ENCODE measurements around the gene VSNL1. TPM values are rescaled to one million over a fixed set of nuclear protein-coding genes. Genes with fewer than 3 reads are reported as not detected.

VSNL1 gene
- total RNA-seq, 6 donors from 2014 or later, result 0.33 to 1.2 (median 0.94) TPM; not detected in 3

- Histone ChIP-seq H3K27ac (no peak overlapping the region), H3K9me3 (no peaks in the 10 kb centered on the region), H3K27me3 (no peaks in the 10 kb centered on the region), H3K4me1 (no peaks in the 10 kb centered on the region), H3K4me3 (no peak overlapping the region), H3K36me3 (no peaks in the 10 kb centered on the region)
- 55 to 63% methylated on average over 1 of the region's 1 CpG for WGBS, 2 donors
- ATAC-seq (ENCODE audit: low FRiP score in 2 of 2) (no peak), DNase-seq (no peak)
- TF ChIP-seq EP300 (IDR thresholded peaks at IDR 0.05), result no peak
Measured at GRCh38 chr2:17571681-17572080, 31.2 kb downstream of the VSNL1 start.

GRCh38 chr2:17573085-17573803 lies 32.7 kb downstream of the VSNL1 start:
- WGBS, 2 donors, result 91 to 92% methylated on average over 3 of the region's 3 CpGs
- no peak for TF ChIP-seq POLR2A (IDR thresholded peaks at IDR 0.05)
- TF ChIP-seq EP300 (IDR thresholded peaks at IDR 0.05), result no peak
- no peak for TF ChIP-seq POLR2AphosphoS5 (IDR thresholded peaks at IDR 0.05)
- TF ChIP-seq CTCF (IDR thresholded peaks at IDR 0.05), result no peak
- no peaks in the 10 kb centered on the region for H3K27me3 ChIP-seq
- no peak overlapping the region for H3K27ac ChIP-seq
- ATAC-seq (ENCODE audit: low FRiP score in 2 of 2) (peak in 1 of 2 donors; percentile 36), DNase-seq (no peak)
- H3K9me3 ChIP-seq, result no peaks in the 10 kb centered on the region
- H3K4me3 ChIP-seq, result no peak overlapping the region
- no peaks in the 10 kb centered on the region for H3K36me3 ChIP-seq
- no peaks in the 10 kb centered on the region for H3K4me1 ChIP-seq

- Histone ChIP-seq H3K36me3 (no peaks in the 10 kb centered on the region), H3K27me3 (no peaks in the 10 kb centered on the region), H3K27ac (no peak overlapping the region), H3K4me3 (no peak overlapping the region), H3K4me1 (no peaks in the 10 kb centered on the region), H3K9me3 (no peaks in the 10 kb centered on the region)
- WGBS, 2 donors, result 70 to 82% methylated on average over 3 of the region's 3 CpGs
- TF ChIP-seq POLR2AphosphoS5 (IDR thresholded peaks at IDR 0.05) (no peak), EP300 (IDR thresholded peaks at IDR 0.05) (no peak), CTCF (IDR thresholded peaks at IDR 0.05) (no peak), POLR2A (IDR thresholded peaks at IDR 0.05) (no peak)
- ATAC-seq (ENCODE audit: low FRiP score in 2 of 2) (peak in 1 of 2 donors; percentile 12), DNase-seq (no peak)
Measured at GRCh38 chr2:17573804-17574175, 33.3 kb downstream of the VSNL1 start.

GRCh38 chr2:17574406-17575073 lies 34.0 kb downstream of the VSNL1 start:
- ATAC-seq (ENCODE audit: low FRiP score in 2 of 2) (no peak), DNase-seq (no peak)
- H3K4me3 ChIP-seq, result no peak overlapping the region
- WGBS, 2 donors, result 86 to 92% methylated on average over 3 of the region's 3 CpGs
- no peaks in the 10 kb centered on the region for H3K36me3 ChIP-seq
- H3K27me3 ChIP-seq, result no peaks in the 10 kb centered on the region
- H3K4me1 ChIP-seq, result no peaks in the 10 kb centered on the region
- no peak for TF ChIP-seq POLR2A (IDR thresholded peaks at IDR 0.05)
- TF ChIP-seq CTCF (IDR thresholded peaks at IDR 0.05), result no peak
- TF ChIP-seq POLR2AphosphoS5 (IDR thresholded peaks at IDR 0.05), result no peak
- no peak for TF ChIP-seq EP300 (IDR thresholded peaks at IDR 0.05)
- no peaks in the 10 kb centered on the region for H3K9me3 ChIP-seq
- H3K27ac ChIP-seq, result no peak overlapping the region

- no peaks in the 10 kb centered on the region for H3K27me3 ChIP-seq
- no peak for TF ChIP-seq CTCF (IDR thresholded peaks at IDR 0.05)
- no peak for TF ChIP-seq POLR2AphosphoS5 (IDR thresholded peaks at IDR 0.05)
- TF ChIP-seq POLR2A (IDR thresholded peaks at IDR 0.05), result no peak
- no peak for TF ChIP-seq EP300 (IDR thresholded peaks at IDR 0.05)
- no peaks in the 10 kb centered on the region for H3K4me1 ChIP-seq
- no peaks in the 10 kb centered on the region for H3K9me3 ChIP-seq
- DNase-seq (no peak), ATAC-seq (ENCODE audit: low FRiP score in 2 of 2) (no peak)
- no peaks in the 10 kb centered on the region for H3K36me3 ChIP-seq
- no peak overlapping the region for H3K27ac ChIP-seq
- 45 to 68% methylated on average over 1 of the region's 1 CpG for WGBS, 2 donors
- no peak overlapping the region for H3K4me3 ChIP-seq
Measured at GRCh38 chr2:17576802-17577201, 36.3 kb downstream of the VSNL1 start.

All from upper lobe of left lung (tissue), 6 donors.